ENCODE results near the gene DPT. TPM values are rescaled to one million over a fixed set of nuclear protein-coding genes. Genes with fewer than 3 reads are reported as not detected.

DPT gene
- polyA plus RNA-seq, 1 donor from 2014 or later, result not detected

GRCh38 chr1:168689327-168689657 lies 39.7 kb downstream of the DPT start:
- Histone ChIP-seq H3K4me3 (ENCODE audit: low read length) (no peak overlapping the region), H3K27ac (ENCODE audit: low read length) (no peak overlapping the region), H3K9ac (ENCODE audit: low read length) (no peak overlapping the region), H3K4me2 (ENCODE audit: low read length) (no peak overlapping the region), H3K36me3 (ENCODE audit: insufficient read depth, low read length) (no peaks in the 10 kb centered on the region), H3K9me2 (ENCODE audit: insufficient read depth, low read length) (no peaks in the 10 kb centered on the region), H3K9me3 (ENCODE audit: low read length) (no peaks in the 10 kb centered on the region), H3K79me2 (replicated peaks; ENCODE audit: insufficient read depth, low read length) (no peaks in the 10 kb centered on the region), H4K20me1 (ENCODE audit: insufficient read depth) (no peaks in the 10 kb centered on the region), H2AFZ (ENCODE audit: low read depth, low read length) (no peak overlapping the region), H3F3A (ENCODE audit: insufficient read depth, low read length, poor library complexity, severe bottlenecking) (no peaks in the 10 kb centered on the region), H3K27me3 (ENCODE audit: insufficient read depth, low read depth, low read length) (no peaks in the 10 kb centered on the region)
- TF ChIP-seq RAD21 (conservative IDR thresholded peaks at IDR 0.05), result no peak
- TF ChIP-seq EP300 (conservative IDR thresholded peaks at IDR 0.05; ENCODE audit: poor library complexity, severe bottlenecking), result no peak
- no peak for TF ChIP-seq REST (IDR thresholded peaks at IDR 0.05; ENCODE audit: borderline replicate concordance)
- TF ChIP-seq CTCF (IDR thresholded peaks at IDR 0.05; ENCODE audit: poor library complexity, severe bottlenecking), result no peak
- TF ChIP-seq TAF1 (IDR thresholded peaks at IDR 0.05; ENCODE audit: low read depth), result no peak
- TF ChIP-seq MXI1 (conservative IDR thresholded peaks at IDR 0.05; ENCODE audit: poor library complexity, severe bottlenecking), result no peak
- no peak for TF ChIP-seq POLR2AphosphoS5 (IDR thresholded peaks at IDR 0.05)
- no peak for TF ChIP-seq EZH2 (IDR thresholded peaks at IDR 0.05; ENCODE audit: borderline replicate concordance, insufficient read depth, low read length, poor library complexity, severe bottlenecking)
- TF ChIP-seq SMC3 (conservative IDR thresholded peaks at IDR 0.05; ENCODE audit: poor library complexity), result no peak

GRCh38 chr1:168688644-168689326 lies 40.2 kb downstream of the DPT start:
- no peak overlapping the region for H3K4me3 ChIP-seq (ENCODE audit: low read length)
- H3F3A ChIP-seq (ENCODE audit: insufficient read depth, low read length, poor library complexity, severe bottlenecking), result no peaks in the 10 kb centered on the region
- H2AFZ ChIP-seq (ENCODE audit: low read depth, low read length), result no peak overlapping the region
- no peaks in the 10 kb centered on the region for H3K27me3 ChIP-seq (ENCODE audit: insufficient read depth, low read depth, low read length)
- no peaks in the 10 kb centered on the region for H3K9me2 ChIP-seq (ENCODE audit: insufficient read depth, low read length)
- H3K4me2 ChIP-seq (ENCODE audit: low read length), result no peak overlapping the region
- H3K27ac ChIP-seq (ENCODE audit: low read length), result no peak overlapping the region
- no peaks in the 10 kb centered on the region for H4K20me1 ChIP-seq (ENCODE audit: insufficient read depth)
- TF ChIP-seq MXI1 (conservative IDR thresholded peaks at IDR 0.05; ENCODE audit: poor library complexity, severe bottlenecking) (no peak), RAD21 (conservative IDR thresholded peaks at IDR 0.05) (no peak), EP300 (conservative IDR thresholded peaks at IDR 0.05; ENCODE audit: poor library complexity, severe bottlenecking) (no peak), SMC3 (conservative IDR thresholded peaks at IDR 0.05; ENCODE audit: poor library complexity) (no peak), TAF1 (IDR thresholded peaks at IDR 0.05; ENCODE audit: low read depth) (no peak)
- no peaks in the 10 kb centered on the region for H3K79me2 ChIP-seq (replicated peaks; ENCODE audit: insufficient read depth, low read length)
- no peaks in the 10 kb centered on the region for H3K36me3 ChIP-seq (ENCODE audit: insufficient read depth, low read length)
- no peak overlapping the region for H3K9ac ChIP-seq (ENCODE audit: low read length)
- no peaks in the 10 kb centered on the region for H3K9me3 ChIP-seq (ENCODE audit: low read length)

Data from neural cell (in vitro differentiated cells).